Measurements from ENCODE around the gene PER1. TPM values are rescaled to one million over a fixed set of nuclear protein-coding genes. Genes with fewer than 3 reads are reported as not detected.

PER1 gene
- total and polyA plus RNA-seq, 9 of the 15 experiments (the other 6 are each of a cell fraction or from before 2014, with no cell fraction given) = 0.13 to 26.0 (median 3.4) TPM

DNA sequence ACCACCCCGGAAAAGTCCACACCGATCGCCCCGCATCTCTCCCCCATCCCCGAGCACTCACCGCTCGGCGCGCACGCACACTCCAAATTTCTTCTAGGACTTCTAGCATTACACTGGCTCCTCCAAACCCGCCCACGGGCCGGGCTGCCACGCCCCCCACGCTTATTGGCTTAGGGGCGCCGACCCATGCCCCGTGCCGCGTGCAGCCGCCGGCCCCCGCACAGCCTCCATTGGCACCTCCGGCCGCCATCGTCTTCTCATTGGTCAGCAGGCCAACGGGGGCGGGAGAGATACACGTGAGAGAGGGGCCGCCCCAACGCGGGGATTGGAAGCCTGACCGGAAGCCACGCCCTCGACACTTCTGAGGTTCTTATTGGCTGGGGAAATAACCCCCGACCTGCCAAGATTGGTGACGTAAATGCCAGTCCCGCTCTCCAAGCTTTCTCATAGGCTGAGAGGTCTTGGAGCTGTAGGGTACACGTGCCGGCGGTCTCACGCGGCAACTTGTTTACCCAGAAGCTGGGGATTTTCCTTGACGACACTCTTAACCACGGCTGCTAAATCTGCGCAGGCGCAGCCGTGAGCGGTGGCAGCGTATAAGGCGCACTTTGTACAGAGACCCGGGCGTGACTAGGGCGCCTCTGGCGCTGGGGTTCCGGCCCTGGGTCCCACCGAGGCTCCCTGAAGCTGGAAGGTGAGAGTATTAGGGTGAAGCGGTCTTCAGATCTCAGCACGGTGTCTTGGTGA, 4.2 kb upstream of the PER1 start (continued):
- TF ChIP-seq, protein P1, sequence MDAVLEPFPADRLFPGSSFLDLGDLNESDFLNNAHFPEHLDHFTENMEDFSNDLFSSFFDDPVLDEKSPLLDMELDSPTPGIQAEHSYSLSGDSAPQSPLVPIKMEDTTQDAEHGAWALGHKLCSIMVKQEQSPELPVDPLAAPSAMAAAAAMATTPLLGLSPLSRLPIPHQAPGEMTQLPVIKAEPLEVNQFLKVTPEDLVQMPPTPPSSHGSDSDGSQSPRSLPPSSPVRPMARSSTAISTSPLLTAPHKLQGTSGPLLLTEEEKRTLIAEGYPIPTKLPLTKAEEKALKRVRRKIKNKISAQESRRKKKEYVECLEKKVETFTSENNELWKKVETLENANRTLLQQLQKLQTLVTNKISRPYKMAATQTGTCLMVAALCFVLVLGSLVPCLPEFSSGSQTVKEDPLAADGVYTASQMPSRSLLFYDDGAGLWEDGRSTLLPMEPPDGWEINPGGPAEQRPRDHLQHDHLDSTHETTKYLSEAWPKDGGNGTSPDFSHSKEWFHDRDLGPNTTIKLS (IDR thresholded peaks at IDR 0.05; ENCODE audit: borderline replicate concordance, low read depth) = 0 out of 2 replicates have a peak, but pooled peaks have one; percentile 44
- TF ChIP-seq ZNF41 (CRISPR knock-in tag; conservative IDR thresholded peaks at IDR 0.05) (no peak), SOX6 (IDR thresholded peaks at IDR 0.05) (0 out of 2 replicates have a peak, but pooled peaks have one; percentile 20), KLF1 (tag; IDR thresholded peaks at IDR 0.05) (no peak), CREB3 (tag; conservative IDR thresholded peaks at IDR 0.05; ENCODE audit: low read depth) (no peak), HMG20B (CRISPR knock-in tag; IDR thresholded peaks at IDR 0.05) (no peak), TBP (optimal IDR thresholded peaks at IDR 0.05; ENCODE audit: low read depth, low read length) (peak; percentile 73), RFX5 (IDR thresholded peaks at IDR 0.05; ENCODE audit: low read depth, low read length) (peak; percentile 55; the same call in 1 of the 2 replicates), MBD2 (IDR thresholded peaks at IDR 0.05; ENCODE audit: borderline replicate concordance, low read depth) (peak; percentile 96), MEF2D (tag; conservative IDR thresholded peaks at IDR 0.05; ENCODE audit: low read depth) (no peak), NCOR1 (IDR thresholded peaks at IDR 0.05) (peak; percentile 12; the same call in 1 of the 2 replicates), JUND (IDR thresholded peaks at IDR 0.05; ENCODE audit: borderline replicate concordance, low read depth, low read length) (peak; percentile 5; the same call in 1 of the 2 replicates), JUND (tag; IDR thresholded peaks at IDR 0.05; ENCODE audit: borderline replicate concordance, low read depth, low read length) (0 out of 3 replicates have a peak, but pooled peaks have one; percentile 15), NFIC (IDR thresholded peaks at IDR 0.05) (0 out of 2 replicates have a peak, but pooled peaks have one; percentile 49), ZBTB1 (CRISPR knock-in tag; IDR thresholded peaks at IDR 0.05; ENCODE audit: borderline replicate concordance, low read depth) (no peak), ASH1L (IDR thresholded peaks at IDR 0.05; ENCODE audit: borderline replicate concordance, low read depth, partially characterized antibody) (peak; percentile 94), TRIM24 (IDR thresholded peaks at IDR 0.05) (peak in 1 of 2 experiments; percentile 55; a peak in 1 of 4 replicates)
- TF ChIP-seq, protein P2, sequence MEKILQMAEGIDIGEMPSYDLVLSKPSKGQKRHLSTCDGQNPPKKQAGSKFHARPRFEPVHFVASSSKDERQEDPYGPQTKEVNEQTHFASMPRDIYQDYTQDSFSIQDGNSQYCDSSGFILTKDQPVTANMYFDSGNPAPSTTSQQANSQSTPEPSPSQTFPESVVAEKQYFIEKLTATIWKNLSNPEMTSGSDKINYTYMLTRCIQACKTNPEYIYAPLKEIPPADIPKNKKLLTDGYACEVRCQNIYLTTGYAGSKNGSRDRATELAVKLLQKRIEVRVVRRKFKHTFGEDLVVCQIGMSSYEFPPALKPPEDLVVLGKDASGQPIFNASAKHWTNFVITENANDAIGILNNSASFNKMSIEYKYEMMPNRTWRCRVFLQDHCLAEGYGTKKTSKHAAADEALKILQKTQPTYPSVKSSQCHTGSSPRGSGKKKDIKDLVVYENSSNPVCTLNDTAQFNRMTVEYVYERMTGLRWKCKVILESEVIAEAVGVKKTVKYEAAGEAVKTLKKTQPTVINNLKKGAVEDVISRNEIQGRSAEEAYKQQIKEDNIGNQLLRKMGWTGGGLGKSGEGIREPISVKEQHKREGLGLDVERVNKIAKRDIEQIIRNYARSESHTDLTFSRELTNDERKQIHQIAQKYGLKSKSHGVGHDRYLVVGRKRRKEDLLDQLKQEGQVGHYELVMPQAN (IDR thresholded peaks at IDR 0.05; ENCODE audit: borderline replicate concordance) = peak; percentile 91; the same call in 1 of the 2 replicates
- TF ChIP-seq, protein P3, sequence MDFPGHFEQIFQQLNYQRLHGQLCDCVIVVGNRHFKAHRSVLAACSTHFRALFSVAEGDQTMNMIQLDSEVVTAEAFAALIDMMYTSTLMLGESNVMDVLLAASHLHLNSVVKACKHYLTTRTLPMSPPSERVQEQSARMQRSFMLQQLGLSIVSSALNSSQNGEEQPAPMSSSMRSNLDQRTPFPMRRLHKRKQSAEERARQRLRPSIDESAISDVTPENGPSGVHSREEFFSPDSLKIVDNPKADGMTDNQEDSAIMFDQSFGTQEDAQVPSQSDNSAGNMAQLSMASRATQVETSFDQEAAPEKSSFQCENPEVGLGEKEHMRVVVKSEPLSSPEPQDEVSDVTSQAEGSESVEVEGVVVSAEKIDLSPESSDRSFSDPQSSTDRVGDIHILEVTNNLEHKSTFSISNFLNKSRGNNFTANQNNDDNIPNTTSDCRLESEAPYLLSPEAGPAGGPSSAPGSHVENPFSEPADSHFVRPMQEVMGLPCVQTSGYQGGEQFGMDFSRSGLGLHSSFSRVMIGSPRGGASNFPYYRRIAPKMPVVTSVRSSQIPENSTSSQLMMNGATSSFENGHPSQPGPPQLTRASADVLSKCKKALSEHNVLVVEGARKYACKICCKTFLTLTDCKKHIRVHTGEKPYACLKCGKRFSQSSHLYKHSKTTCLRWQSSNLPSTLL (IDR thresholded peaks at IDR 0.05) = 0 out of 2 replicates have a peak, but pooled peaks have one; percentile 15
- TF ChIP-seq, protein P4, sequence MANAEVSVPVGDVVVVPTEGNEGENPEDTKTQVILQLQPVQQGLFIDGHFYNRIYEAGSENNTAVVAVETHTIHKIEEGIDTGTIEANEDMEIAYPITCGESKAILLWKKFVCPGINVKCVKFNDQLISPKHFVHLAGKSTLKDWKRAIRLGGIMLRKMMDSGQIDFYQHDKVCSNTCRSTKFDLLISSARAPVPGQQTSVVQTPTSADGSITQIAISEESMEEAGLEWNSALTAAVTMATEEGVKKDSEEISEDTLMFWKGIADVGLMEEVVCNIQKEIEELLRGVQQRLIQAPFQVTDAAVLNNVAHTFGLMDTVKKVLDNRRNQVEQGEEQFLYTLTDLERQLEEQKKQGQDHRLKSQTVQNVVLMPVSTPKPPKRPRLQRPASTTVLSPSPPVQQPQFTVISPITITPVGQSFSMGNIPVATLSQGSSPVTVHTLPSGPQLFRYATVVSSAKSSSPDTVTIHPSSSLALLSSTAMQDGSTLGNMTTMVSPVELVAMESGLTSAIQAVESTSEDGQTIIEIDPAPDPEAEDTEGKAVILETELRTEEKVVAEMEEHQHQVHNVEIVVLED (CRISPR knock-in tag; IDR thresholded peaks at IDR 0.05) = peak; percentile 29; the same call in 1 of the 2 replicates

Data from K562 (cell line).